ENCODE results near the gene KCNQ1OT1. TPM values are rescaled to one million over a fixed set of nuclear protein-coding genes. Genes with fewer than 3 reads are reported as not detected.

KCNQ1OT1 gene
- total RNA-seq, 1 experiment from 2014 or later: 2.4 TPM

GRCh38 chr11:2576111-2576510 lies 123.7 kb downstream of the KCNQ1OT1 start (continued):
- TF ChIP-seq, protein P1, sequence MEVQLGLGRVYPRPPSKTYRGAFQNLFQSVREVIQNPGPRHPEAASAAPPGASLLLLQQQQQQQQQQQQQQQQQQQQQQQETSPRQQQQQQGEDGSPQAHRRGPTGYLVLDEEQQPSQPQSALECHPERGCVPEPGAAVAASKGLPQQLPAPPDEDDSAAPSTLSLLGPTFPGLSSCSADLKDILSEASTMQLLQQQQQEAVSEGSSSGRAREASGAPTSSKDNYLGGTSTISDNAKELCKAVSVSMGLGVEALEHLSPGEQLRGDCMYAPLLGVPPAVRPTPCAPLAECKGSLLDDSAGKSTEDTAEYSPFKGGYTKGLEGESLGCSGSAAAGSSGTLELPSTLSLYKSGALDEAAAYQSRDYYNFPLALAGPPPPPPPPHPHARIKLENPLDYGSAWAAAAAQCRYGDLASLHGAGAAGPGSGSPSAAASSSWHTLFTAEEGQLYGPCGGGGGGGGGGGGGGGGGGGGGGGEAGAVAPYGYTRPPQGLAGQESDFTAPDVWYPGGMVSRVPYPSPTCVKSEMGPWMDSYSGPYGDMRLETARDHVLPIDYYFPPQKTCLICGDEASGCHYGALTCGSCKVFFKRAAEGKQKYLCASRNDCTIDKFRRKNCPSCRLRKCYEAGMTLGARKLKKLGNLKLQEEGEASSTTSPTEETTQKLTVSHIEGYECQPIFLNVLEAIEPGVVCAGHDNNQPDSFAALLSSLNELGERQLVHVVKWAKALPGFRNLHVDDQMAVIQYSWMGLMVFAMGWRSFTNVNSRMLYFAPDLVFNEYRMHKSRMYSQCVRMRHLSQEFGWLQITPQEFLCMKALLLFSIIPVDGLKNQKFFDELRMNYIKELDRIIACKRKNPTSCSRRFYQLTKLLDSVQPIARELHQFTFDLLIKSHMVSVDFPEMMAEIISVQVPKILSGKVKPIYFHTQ (CRISPR knock-in tag; IDR thresholded peaks at IDR 0.05): no peak
- TF ChIP-seq TEAD1 (CRISPR knock-in tag; IDR thresholded peaks at IDR 0.05): no peak
- no peak for TF ChIP-seq ATF1 (CRISPR knock-in tag; IDR thresholded peaks at IDR 0.05)

- Mint-ChIP-seq H3K36me3 (no peaks in the 10 kb centered on the region), H3K4me1 (no peaks in the 10 kb centered on the region), H3K4me3 (no peak overlapping the region), H3K27ac (no peak overlapping the region), H3K27me3 (ENCODE audit: low read depth) (peaks cover 50% of the 10 kb centered on the region), H3K9me3 (no peaks in the 10 kb centered on the region)
- ATAC-seq (no peak), DNase-seq (ENCODE audit: low spot score) (peak; percentile 7)
- CTCF ChIA-PET: no interaction called here
- POLR2A ChIA-PET: no interaction called here
- no peak for TF ChIP-seq ELF4 (CRISPR knock-in tag; IDR thresholded peaks at IDR 0.05; ENCODE audit: low read depth)
- no peak for TF ChIP-seq PRRX2 (CRISPR knock-in tag; IDR thresholded peaks at IDR 0.05)
- TF ChIP-seq, protein P2, sequence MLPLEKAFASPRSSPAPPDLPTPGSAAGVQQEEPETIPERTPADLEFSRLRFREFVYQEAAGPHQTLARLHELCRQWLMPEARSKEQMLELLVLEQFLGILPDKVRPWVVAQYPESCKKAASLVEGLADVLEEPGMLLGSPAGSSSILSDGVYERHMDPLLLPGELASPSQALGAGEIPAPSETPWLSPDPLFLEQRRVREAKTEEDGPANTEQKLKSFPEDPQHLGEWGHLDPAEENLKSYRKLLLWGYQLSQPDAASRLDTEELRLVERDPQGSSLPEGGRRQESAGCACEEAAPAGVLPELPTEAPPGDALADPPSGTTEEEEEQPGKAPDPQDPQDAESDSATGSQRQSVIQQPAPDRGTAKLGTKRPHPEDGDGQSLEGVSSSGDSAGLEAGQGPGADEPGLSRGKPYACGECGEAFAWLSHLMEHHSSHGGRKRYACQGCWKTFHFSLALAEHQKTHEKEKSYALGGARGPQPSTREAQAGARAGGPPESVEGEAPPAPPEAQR (CRISPR knock-in tag; IDR thresholded peaks at IDR 0.05): no peak
- no peak for TF ChIP-seq ZMAT4 (CRISPR knock-in tag; IDR thresholded peaks at IDR 0.05)
- no peak for TF ChIP-seq FOXJ3 (CRISPR knock-in tag; IDR thresholded peaks at IDR 0.05; ENCODE audit: borderline replicate concordance)
- TF ChIP-seq ZNF219 (CRISPR knock-in tag; IDR thresholded peaks at IDR 0.05; ENCODE audit: borderline replicate concordance): no peak
- TF ChIP-seq NR3C1 (CRISPR knock-in tag; conservative IDR thresholded peaks at IDR 0.05; ENCODE audit: low read depth): no peak
- no peak for TF ChIP-seq ATF2 (CRISPR knock-in tag; IDR thresholded peaks at IDR 0.05; ENCODE audit: borderline replicate concordance, low read depth)
- no peak for TF ChIP-seq ZNF512 (CRISPR knock-in tag; IDR thresholded peaks at IDR 0.05; ENCODE audit: borderline replicate concordance)
- TF ChIP-seq USF1 (CRISPR knock-in tag; IDR thresholded peaks at IDR 0.05): no peak
- no peak for TF ChIP-seq ZNF138 (CRISPR knock-in tag; conservative IDR thresholded peaks at IDR 0.05)
- TF ChIP-seq, protein P3, sequence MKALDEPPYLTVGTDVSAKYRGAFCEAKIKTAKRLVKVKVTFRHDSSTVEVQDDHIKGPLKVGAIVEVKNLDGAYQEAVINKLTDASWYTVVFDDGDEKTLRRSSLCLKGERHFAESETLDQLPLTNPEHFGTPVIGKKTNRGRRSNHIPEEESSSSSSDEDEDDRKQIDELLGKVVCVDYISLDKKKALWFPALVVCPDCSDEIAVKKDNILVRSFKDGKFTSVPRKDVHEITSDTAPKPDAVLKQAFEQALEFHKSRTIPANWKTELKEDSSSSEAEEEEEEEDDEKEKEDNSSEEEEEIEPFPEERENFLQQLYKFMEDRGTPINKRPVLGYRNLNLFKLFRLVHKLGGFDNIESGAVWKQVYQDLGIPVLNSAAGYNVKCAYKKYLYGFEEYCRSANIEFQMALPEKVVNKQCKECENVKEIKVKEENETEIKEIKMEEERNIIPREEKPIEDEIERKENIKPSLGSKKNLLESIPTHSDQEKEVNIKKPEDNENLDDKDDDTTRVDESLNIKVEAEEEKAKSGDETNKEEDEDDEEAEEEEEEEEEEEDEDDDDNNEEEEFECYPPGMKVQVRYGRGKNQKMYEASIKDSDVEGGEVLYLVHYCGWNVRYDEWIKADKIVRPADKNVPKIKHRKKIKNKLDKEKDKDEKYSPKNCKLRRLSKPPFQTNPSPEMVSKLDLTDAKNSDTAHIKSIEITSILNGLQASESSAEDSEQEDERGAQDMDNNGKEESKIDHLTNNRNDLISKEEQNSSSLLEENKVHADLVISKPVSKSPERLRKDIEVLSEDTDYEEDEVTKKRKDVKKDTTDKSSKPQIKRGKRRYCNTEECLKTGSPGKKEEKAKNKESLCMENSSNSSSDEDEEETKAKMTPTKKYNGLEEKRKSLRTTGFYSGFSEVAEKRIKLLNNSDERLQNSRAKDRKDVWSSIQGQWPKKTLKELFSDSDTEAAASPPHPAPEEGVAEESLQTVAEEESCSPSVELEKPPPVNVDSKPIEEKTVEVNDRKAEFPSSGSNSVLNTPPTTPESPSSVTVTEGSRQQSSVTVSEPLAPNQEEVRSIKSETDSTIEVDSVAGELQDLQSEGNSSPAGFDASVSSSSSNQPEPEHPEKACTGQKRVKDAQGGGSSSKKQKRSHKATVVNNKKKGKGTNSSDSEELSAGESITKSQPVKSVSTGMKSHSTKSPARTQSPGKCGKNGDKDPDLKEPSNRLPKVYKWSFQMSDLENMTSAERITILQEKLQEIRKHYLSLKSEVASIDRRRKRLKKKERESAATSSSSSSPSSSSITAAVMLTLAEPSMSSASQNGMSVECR (CRISPR knock-in tag; IDR thresholded peaks at IDR 0.05; ENCODE audit: borderline replicate concordance): no peak
- TF ChIP-seq ZNF121 (CRISPR knock-in tag; IDR thresholded peaks at IDR 0.05): no peak
- TF ChIP-seq ZNF425 (CRISPR knock-in tag; conservative IDR thresholded peaks at IDR 0.05): no peak
- TF ChIP-seq ATF1 (CRISPR knock-in tag; IDR thresholded peaks at IDR 0.05): no peak
- TF ChIP-seq, protein P4, sequence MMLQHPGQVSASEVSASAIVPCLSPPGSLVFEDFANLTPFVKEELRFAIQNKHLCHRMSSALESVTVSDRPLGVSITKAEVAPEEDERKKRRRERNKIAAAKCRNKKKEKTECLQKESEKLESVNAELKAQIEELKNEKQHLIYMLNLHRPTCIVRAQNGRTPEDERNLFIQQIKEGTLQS (CRISPR knock-in tag; conservative IDR thresholded peaks at IDR 0.05): no peak
- no peak for TF ChIP-seq OVOL2 (CRISPR knock-in tag; IDR thresholded peaks at IDR 0.05; ENCODE audit: borderline replicate concordance)
Measured at GRCh38 chr11:2575591-2576051, 124.2 kb downstream of the KCNQ1OT1 start.
